IPS DF 4.7 (cell line): ENCODE data around the gene NKX2-3.

ENCODE experiments used
- DNase-seq: peaks from one replicate; pipeline ENCODE4 v3.0.0-alpha.2; 2013; ENCODE audit warnings: low spot score; ENCODE audit errors: extremely low read depth

Gene NKX2-3

DNA sequence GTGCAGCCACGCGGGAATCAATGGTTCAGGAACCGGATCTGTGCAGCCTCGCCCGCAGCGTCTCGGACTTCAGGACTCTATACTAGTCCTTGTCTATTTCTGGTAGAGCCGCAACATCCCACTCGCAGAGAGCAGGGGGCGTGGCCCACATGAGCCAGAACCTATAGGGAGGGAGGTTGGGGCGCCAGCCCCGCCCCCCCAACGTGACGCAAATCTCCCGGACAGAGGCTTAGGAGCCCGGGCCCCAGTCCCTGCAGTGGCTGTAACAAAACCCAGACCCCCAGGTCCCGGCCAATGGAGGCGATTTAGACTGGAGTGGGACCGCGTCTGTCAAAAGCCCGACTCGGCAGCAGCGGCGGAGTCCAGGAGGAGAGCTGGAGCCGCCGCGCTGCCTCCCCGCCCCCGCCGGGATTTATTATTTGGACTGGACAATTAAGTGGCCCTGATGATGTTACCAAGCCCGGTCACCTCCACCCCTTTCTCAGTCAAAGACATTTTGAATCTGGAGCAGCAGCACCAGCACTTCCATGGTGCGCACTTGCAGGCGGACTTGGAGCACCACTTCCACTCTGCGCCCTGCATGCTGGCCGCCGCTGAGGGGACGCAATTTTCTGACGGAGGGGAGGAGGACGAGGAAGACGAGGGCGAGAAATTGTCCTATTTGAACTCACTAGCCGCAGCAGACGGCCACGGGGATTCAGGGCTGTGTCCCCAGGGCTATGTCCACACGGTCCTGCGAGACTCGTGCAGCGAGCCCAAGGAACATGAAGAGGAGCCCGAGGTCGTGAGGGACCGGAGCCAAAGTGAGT lies at the start of gene NKX2-3:
NKX2-3 (plus strand) TSS at position 256 of the 809 bp plus-strand sequence; CDS start at position 446, 190 bp downstream.
- no peak for DNase-seq

DNA sequence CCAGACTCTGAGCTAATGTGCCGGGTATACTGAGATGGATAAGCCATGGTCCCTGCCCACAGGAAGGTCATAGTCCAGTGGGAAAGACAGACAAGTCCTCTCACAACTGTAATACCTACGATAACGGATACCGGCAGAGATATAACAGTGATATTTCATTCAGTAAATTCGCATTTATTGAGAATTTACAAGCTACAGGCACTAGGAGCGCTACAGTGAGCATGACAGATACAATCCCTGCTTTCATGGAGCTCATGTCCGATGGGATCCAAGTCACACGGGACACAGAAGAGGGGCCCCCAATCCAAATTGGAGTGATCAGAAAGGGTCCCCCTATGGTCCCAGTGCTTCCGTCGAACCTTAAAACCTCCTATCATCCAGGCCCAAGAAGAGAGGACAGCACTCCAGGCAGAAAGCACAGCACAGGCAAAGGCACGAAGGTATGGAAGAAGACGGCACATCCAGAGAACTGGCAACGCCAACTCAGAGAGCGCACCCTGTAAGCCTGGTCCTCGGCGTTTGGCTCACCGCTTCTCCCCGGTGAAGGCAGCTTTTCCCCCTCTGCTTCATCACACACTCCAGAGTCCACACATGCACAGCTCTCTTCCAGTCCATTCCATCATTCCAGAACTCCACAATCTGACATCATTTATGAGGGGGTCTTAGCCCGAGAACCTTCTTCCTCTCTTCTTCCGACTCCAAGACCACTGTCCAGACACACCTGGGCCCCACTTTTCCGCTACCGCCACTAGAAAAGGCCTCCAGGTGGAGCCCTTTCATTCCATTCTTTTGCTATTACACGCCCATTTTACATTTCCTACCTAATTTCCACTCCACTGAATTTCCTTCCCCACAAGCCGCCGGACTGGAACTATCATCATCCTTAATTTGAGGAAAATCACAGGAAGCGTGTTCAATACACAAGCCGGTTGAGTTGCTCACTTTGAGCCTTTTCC lies 47.8 kb upstream of the NKX2-3 start:
- DNase-seq, result no peak

DNA sequence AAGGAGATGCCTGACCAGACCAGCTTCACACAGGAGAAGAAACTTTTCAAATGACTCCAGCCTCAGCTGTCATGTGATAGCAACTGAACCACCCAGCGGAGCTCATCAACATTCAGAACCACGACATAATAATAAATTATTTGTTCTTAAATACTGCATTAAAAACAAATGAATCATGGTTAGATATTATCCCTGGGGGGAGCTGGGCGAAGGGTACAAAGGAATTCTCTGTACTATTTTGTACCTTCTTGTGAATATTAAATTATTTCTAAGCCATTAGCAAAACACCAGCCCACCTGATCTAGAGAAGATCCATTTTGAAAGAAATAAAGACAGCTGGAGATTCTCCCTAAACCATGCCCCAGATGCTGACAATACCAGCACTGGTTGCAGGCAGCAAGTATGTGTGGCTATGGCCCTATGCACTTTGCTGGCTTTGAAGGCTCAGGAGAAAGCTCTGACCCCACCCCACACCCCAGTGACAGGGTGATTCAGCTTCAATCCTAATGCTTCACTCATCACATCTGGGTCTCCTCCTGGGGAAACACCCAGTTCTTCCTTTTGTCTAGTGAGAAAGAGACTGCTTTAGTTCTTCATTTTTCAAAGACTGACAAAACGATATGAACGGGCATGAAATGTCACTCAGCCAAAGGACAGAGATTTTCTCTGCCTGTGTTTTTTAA lies 45.5 kb upstream of the NKX2-3 start:
- no peak for DNase-seq

DNA sequence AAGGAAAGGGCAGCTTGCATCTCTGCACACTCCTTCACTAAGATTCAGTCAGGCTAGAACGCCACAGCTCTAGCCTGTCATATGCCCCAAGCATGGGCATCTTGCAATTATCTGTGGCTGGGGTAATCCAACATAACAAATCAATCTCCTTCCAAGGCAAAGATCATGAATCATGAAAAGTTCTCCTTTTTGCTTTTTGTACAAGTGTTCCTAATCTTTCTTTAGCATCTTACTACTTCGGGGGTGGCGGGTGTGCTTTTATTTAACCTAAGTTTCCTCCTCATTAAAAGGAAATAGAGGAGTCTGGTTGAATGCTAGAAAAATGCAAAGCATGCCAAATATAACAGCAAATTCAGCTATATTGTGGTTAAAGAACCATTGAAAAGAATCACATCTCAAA lies 43.5 kb upstream of the NKX2-3 start:
- DNase-seq, result no peak

DNA sequence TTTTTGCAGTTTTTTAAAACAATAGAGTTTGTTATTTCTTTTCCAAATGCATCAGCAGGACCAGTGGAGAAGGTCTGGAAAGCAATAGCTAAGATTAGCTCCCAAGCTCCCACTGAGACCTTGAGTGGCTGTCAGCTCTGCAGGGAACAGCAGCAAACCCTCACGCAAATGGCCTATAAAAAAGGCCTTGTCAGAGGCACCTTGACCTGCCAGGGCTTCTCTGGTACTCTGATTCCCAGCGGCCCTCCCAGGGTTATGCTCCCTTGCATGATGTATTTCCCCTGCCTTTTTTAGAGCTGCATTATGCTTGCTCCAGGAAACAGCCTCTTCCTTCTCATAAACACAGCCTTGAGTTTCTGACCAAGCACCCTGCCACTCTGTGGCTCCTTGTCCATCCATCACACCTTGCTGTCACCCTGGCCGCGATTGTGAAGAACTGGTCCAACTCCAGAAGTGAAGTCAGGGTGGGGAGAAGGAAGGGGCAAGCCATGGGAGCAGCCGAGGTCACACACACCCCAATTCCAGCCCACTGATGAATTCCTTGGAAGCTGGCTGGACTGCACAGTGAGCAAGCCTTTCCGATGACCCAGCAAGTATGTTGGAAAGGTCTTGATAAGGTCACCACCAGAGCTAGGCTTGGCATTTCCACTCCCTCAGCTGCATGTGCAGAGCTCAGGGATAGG lies 35.3 kb upstream of the NKX2-3 start:
- no peak for DNase-seq

DNA sequence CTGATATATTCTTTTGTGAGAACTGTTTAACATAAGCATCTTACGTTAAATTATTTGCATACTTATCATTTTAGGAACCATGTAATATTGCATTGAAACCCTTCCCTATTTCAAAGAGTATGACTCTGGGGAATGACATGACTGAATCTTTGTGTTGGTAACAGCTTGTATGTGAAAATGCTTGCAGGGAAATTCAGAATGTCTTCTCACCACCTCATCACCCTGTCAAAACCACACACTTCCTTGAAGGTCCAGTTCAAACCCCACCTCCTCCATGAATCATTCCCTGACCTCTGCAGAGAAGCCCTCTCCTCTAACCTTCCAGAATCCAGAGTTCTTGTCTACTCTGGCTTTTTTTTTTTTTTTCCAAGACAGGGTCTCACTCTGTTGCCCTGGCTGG lies 26.3 kb upstream of the NKX2-3 start:
- no peak for DNase-seq

DNA sequence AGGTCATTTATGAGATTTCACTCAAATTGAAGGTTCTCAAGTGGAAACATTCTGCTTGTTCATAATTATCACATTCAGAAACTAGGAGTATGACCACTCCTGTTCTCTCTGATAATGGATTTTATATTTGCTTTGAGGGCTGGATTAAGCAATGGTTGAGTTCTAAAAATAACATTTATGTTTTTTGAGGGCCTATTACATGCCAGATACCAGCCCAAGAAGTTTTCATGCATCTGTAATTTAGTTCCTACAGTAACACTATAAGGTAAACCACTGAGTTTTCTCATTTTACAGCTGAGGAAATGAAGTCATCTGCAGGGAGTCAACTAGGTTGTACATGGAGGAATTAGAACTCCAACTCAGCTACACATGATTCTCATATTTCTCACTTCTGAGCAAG lies 25.5 kb upstream of the NKX2-3 start:
- no peak for DNase-seq

DNA sequence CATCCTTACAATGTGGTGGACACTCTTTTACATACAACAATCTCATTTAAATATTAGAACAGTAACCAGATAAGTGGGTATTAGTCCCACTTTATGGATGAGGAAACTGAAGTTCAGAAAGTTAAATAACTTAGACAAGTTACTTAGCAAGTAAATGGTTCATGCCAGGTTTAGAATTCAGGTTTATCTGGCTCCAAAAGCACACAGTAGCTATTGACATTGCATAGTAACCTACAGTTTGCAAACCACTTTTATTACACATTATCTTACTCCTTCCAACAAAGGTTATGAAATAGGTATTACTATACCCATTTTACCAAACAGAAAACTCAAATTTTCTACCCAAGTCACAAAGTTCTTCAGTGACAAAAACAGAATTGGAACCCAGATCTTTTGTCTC lies 19.7 kb upstream of the NKX2-3 start:
- DNase-seq, result no peak

DNA sequence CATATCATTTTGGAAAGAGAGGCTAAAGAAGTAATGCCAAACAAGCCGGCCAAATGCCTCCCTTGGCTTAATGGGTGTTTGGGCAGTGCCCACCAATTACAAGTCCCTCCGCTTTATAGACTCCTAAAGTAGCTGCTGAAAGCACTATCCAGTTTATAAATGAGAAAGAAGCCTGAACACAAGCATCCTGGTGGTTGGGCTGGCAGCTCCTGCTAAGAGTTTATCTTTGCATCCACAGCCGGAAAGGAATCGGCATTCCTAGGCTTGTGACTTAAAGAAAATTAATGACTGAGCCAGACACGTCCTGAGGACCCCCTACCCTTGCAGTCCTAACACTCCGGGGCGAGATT lies 13.1 kb upstream of the NKX2-3 start:
- no peak for DNase-seq

DNA sequence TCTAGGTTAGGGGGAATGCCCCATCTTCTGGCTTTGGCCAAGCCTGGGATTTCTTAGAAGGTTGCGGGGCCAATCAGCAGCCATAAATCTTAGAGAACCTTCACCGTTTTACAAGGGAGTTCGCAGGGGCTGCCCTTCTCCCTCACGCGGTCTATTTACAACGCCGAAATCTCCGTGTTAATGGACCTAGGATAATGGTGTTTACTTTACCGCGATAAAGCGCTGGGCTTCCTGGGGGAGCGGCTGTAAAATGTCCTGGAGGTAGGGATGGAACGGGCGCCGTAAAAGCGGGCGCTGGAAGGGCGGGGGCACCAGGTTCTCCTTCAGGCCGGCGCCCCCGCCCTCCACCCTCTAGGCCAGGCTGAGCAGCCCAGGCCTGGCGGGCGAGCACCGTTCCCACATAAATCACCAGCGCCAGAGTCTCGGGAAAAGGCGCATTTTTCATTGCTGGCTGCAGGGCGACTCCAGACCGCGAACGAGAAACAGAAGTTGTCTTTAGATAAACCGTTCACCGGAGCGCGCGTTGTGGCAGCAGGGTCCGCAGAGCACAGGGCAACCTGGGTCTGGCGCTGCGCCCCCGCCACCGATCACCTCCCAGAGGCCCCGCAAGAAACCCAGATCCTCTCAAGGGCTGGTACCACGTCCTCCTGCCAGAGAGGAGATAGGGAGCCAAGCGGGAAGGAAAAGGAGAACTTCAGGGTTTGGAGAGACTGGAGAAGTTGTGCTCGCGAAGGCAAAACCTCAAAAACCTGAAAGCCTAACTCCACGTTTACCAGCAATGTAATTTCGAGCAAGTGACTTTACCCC lies 12.5 kb upstream of the NKX2-3 start:
- DNase-seq, result no peak

DNA sequence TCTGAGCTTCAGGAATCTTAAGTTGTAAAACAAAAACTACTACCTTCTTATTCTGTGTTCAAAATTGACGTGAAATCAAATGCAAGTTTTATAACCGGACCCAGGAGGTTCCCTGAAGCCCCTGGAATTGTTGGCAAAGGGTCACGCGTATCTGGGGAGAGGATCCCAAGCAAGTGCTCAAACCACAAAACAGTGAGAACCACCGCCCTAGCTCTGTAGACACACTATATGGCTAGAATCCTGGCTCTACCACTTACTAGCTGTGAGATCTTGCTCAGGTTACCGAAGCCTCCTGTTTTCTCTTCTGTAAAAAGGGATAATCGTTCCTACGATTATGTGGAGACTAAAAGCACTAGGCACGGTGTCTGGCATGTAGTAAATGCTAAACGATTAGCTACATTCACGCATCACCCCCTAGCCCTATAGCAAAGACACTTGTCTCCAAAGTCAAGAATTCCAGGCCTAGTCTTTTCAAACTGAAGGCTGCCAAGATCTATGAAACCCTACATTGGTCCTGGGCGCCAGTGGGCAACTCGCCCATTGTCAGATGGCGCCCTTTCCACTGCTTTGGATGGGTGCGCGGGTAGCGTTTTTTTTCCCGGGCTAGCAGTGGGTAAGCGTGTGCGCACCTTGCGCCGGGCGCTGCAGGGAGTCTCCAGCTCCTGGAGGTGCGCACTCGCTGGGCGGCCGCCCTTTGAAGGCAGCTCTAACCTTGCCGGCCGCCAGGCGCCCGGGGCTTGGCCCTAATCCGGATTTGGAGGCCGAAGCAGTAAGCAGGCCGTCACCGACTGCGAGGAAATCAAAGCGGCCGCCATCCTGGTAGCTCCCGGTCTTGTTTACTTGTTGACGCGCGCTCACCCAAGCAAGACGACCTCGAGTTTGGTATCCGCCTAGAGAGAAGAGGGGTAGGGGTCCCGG lies 11.6 kb upstream of the NKX2-3 start:
- no peak for DNase-seq

DNA sequence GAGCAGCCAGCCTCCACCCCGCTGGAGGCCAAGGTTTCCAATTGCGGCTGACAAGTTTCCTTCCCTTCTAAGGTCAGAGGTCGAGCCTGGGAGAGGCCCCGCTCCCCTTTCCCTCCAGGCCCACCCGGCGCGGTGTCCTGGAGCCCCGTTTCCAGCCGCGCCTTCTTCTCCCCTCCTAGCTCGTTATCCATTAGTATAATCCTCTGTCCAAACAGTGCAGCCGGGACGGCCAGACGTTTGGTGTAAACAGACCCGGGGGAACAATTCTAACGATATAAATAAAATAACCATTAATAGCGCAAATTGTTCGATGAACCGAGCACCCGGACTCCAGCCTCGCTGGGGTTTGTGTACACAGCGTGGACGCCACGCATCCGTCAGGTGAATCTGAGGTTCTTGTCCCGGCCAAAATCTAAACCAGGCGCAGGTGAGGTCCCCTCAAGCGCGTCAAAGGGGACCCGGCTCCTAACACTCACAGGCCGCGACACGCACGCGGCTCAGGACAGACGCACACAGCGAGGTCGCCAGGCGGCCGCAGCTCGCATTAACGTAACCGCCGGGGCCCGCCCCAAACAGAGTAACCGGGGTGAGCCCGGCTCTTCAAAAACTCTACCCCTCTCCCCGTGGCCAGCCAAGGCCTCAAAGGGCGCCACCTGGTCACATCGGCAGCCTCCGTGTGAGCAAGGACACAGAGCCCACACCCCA lies 10.8 kb upstream of the NKX2-3 start:
- DNase-seq, result no peak

DNA sequence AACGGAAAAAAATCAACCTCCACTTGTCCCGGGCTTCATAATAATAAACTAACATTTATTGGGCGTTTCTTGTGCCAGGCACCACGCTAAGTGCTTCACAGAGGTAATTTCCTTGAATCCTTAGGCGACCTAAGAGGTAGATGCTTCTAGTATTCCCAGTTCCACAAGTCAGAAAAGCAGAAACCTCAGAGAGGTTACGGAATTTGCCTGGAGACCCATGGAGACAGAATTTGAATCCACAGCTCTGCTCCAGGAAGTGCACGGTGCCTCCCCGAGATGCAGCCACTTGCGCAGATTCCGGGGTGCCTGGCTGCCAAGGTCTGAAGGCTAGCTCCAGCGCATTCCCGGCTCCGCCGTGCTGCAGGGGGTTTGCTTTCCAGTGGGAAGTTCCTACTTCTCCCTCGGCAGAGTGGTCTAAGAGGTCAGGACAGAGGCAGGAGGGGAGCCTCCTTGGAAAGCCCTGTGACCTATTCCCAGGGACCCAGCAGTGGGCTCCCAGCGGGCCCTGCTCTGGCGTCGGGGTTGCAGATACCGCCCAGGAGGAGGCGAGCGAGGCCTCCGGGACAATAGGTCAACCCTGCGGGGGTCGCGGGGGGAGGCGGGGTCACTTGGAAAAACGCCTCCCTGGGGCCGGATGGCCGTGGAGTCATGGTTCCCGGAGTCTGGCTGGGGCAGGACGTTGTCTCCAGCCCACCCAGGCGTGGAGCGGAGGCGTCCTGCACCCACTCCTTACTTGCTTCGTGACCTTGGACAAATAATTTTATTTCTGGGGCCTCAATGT lies 10.1 kb upstream of the NKX2-3 start:
- DNase-seq, result no peak

DNA sequence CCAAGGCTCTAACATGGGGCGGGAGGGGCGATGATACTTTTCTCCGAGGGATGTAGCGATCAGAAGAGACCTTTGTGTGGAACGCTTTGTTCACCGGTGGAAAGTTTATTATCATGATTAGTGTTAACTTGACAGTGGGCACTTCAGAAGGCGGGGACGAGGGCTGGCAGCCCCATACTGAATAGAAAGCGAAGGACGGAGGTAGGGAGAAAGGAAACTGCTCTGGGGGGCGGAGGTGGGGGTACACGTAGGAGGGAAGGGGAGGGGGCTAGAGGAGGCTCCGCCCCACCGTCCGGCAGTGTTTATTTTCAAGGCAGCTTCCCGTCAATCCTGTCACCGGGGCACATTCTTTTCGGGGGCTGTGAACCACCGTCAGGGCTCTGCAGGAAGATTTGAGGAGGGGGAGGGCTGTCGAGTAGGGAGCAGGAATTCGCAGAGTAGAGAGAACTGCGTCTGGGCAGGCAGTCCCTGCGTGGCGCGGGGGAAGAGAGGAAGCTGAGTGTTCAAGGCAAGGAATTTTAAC lies 9.4 kb upstream of the NKX2-3 start:
- DNase-seq, result no peak

DNA sequence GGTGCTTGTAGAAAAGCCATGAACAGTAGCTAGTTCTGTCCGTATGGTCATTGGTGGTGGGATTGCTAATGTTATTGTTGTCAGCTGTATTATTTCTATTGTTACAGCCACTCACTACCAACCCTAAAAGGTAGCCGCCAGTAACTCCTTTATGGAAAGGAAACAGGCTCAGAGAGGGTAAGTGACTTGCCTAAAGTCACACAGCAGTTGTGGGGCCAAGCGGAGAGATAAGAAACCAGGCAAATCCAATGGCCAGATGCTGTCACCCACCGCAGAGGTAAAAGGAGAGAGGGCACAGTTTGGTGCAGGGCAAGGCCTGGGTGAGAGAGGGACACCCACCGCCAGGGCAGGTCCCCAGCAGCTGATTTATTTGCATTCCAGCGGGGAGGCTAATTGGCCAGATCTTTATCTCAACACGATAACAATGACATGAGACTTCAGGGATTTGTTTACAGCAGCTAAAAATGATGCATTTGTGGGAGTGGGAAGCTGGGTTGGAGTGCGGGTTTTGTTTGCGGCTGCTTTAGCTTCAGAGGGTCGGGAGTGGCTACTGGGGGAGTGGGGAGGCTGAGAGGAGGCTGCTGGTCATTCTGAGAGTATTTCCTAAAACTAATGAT lies 8.6 kb upstream of the NKX2-3 start:
- DNase-seq, result no peak

DNA sequence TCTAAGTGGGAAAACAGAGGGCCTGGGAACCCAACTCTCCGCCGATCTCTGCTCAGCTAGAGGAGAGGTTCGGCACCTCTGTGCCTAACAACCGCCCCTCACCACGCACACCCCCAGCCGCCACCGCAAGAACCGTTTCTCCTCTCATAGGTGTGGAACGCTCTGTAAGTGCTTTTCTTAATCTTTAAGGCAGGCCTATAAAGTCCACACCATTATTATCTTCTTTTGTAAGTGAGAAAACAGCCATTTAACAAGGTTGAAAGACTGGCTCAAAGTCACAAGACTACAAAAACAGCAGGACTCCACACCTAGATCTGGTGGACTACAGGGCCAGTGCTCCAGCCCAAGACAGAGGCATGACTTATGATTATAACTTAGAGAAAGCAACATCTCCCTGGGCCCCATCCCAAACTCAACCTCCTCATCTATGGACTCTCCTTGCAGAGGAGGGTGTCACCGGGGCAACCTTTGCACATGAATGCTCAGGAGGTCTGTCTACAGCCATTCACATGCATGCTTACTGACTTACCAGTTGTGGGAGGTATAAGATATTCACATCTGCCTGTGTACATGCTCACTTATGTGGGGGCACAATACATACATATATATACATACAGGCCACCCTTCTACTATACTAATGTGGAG lies 7.9 kb upstream of the NKX2-3 start:
- DNase-seq, result no peak

DNA sequence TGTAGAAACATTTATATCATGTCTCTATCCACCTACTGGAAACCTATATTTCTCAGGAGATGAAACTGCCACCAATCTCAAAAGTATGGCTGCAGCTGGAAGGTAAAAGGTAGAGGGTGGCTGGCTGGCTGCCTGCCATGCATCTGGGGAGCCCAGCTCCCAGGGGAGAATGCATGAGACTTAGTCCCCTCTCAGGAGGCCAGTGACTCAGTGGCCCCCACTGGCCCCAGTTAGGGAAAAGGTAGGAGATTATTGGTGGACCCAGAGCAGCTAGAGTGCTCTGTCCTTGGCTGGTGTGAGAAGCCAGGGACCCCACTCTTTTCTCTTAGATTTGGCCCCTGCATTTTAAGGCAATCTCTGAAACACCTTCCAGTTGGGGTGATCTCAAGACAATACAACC lies 6.8 kb upstream of the NKX2-3 start:
- no peak for DNase-seq
